ENCODE results near the gene FLNB. TPM values are rescaled to one million over a fixed set of nuclear protein-coding genes. Genes with fewer than 3 reads are reported as not detected.

FLNB gene
- total and polyA plus RNA-seq, 2 of the 8 experiments (the other 6 are each of a cell fraction or from before 2014, with no cell fraction given): 72.3 to 118 TPM

GRCh38 chr3:58119186-58119585 is 111.0 kb downstream of the FLNB start (continued):
- TF ChIP-seq FOSL1 (IDR thresholded peaks at IDR 0.05; ENCODE audit: insufficient read depth, low read depth, low read length): no peak
- TF ChIP-seq CBX8 (IDR thresholded peaks at IDR 0.05; ENCODE audit: borderline replicate concordance, low read depth, low read length): no peak
- TF ChIP-seq MAFK (IDR thresholded peaks at IDR 0.05; ENCODE audit: low read depth, low read length): no peak
- TF ChIP-seq PHF8 (conservative IDR thresholded peaks at IDR 0.05; ENCODE audit: low read depth, low read length): no peak
- TF ChIP-seq ZNF274 (IDR thresholded peaks at IDR 0.05; ENCODE audit: borderline replicate concordance, extremely low read depth, low read length): no peak
- TF ChIP-seq CBX5 (IDR thresholded peaks at IDR 0.05; ENCODE audit: low read depth, low read length): no peak
